B cell (primary cell): ENCODE results near the gene MT1B. TPM values are rescaled to one million over a fixed set of nuclear protein-coding genes. Genes with fewer than 3 reads are reported as not detected.

Experiments used
- ATAC-seq: fragments of 200-7000 bp; cut with Tn5 transposase; one replicate; pipeline ENCODE4 v1.10.0; 2021; ENCODE audit warnings: low read depth, mild to moderate bottlenecking, moderate number of reproducible peaks, moderate library complexity
- CTCF ChIA-PET: fragments of 350-600 bp; sonication (Branson Sonifier 250); formaldehyde crosslinking; loops from one replicate; lab custom pipeline; 2021; ENCODE audit warnings: antibody characterized with exemption, inconsistent platforms; lab: Charles Lee
- POLR2A ChIA-PET: fragments of 350-600 bp; sonication (Branson Sonifier 250); formaldehyde crosslinking; loops from one replicate; lab custom pipeline; 2021; ENCODE audit warnings: antibody characterized with exemption; lab: Charles Lee
- DNase-seq: peaks from one replicate; pipeline ENCODE4 v3.0.0; 2013
- H2AFZ ChIP-seq: 2 replicates; pipeline ENCODE4 v1.6.1; 2012; ENCODE audit warnings: mild to moderate bottlenecking, low read depth, low read length; ENCODE audit not compliant: insufficient read depth, poor library complexity, severe bottlenecking
- H3K27ac ChIP-seq, 2 donors: 1 replicate in 1 of 2; 2 replicates in 1 of 2; pipeline ENCODE4 v1.5.1; 2012 to 2013; ENCODE audit warnings: low read length in 2 of 2, mild to moderate bottlenecking in 2 of 2, moderate library complexity in 1 of 2
- H3K27me3 ChIP-seq, 4 experiments: fragments of 200-600 bp in 1 of 4; sonication (generic) in 1 of 4; replicated peaks in 1 of 4; 1 replicate in 2 of 4; 2 replicates in 2 of 4; pipeline versions ENCODE4 v1.6.1 to v1.7.0; 2013 to 2016; ENCODE audit warnings: low read length in 3 of 4, mild to moderate bottlenecking in 2 of 4, mixed read lengths in 1 of 4, moderate library complexity in 1 of 4; ENCODE audit not compliant: insufficient read depth in 4 of 4, control insufficient read depth in 3 of 4; ENCODE audit errors: control extremely low read depth in 1 of 4
- H3K36me3 ChIP-seq, 2 experiments: replicated peaks in 1 of 2; 1 replicate in 1 of 2; 2 replicates in 1 of 2; pipeline versions ENCODE4 v1.6.1 to v1.7.1; 2013; ENCODE audit warnings: low read length in 1 of 2; ENCODE audit not compliant: insufficient read depth in 2 of 2, control insufficient read depth in 1 of 2; ENCODE audit errors: control extremely low read depth in 1 of 2, extremely low read depth in 1 of 2
- H3K4me1 ChIP-seq, 2 donors: fragments of 200-600 bp in 1 of 2; sonication (generic) in 1 of 2; 1 replicate in 1 of 2; 2 replicates in 1 of 2; pipeline versions ENCODE4 v1.5.1 to v1.6.1; 2013 to 2017; ENCODE audit warnings: low read length in 2 of 2; ENCODE audit not compliant: control insufficient read depth in 2 of 2, insufficient read depth in 2 of 2
- H3K4me2 ChIP-seq: replicated peaks from 2 replicates; pipeline ENCODE3; 2012; ENCODE audit warnings: mild to moderate bottlenecking, low read depth, low read length; ENCODE audit not compliant: poor library complexity, severe bottlenecking
- H3K4me3 ChIP-seq, 5 experiments: fragments of 200-600 bp in 1 of 5; sonication (generic) in 1 of 5; 1 replicate in 3 of 5; 2 replicates in 2 of 5; pipeline versions ENCODE4 v1.5.1 to v1.7.0; 2011 to 2016; ENCODE audit warnings: low read length in 4 of 5, mild to moderate bottlenecking in 4 of 5, low read depth in 2 of 5, control low read depth in 1 of 5, moderate library complexity in 1 of 5; ENCODE audit not compliant: insufficient read depth in 1 of 5; ENCODE audit errors: control extremely low read depth in 1 of 5, extremely low read depth in 1 of 5
- H3K79me2 ChIP-seq: fragments of 200-600 bp; sonication (generic); one replicate; pipeline ENCODE4 v1.6.0; 2016; ENCODE audit warnings: low read length; ENCODE audit not compliant: control insufficient read depth, insufficient read depth
- H3K9ac ChIP-seq: fragments of 200-600 bp; sonication (generic); 2 replicates; pipeline ENCODE4 v1.6.1; 2017; ENCODE audit warnings: mild to moderate bottlenecking, low read length, moderate library complexity
- H3K9me3 ChIP-seq, 3 donors: one replicate each; pipeline versions ENCODE4 v1.6.1 to v1.7.1; 2013; ENCODE audit warnings: low read length in 2 of 3; ENCODE audit not compliant: control insufficient read depth in 2 of 3, insufficient read depth in 1 of 3; ENCODE audit errors: control extremely low read depth in 1 of 3
- H4K20me1 ChIP-seq: 2 replicates; pipeline ENCODE4 v1.6.0; 2012; ENCODE audit warnings: mild to moderate bottlenecking, low read length; ENCODE audit not compliant: insufficient read depth, control insufficient read depth, poor library complexity, severe bottlenecking
- H3K27ac Mint-ChIP-seq: one replicate; pipeline ENCODE4 v1.8.0; 2021; ENCODE audit warnings: mixed read lengths
- H3K27me3 Mint-ChIP-seq: one replicate; pipeline ENCODE4 v1.8.0; 2021; ENCODE audit warnings: mixed read lengths
- H3K4me1 Mint-ChIP-seq: one replicate; pipeline ENCODE4 v1.8.0; 2021; ENCODE audit warnings: mixed read lengths
- H3K4me3 Mint-ChIP-seq: one replicate; pipeline ENCODE4 v1.8.0; 2021; ENCODE audit warnings: mixed read lengths
- H3K9me3 Mint-ChIP-seq: one replicate; pipeline ENCODE4 v1.8.0; 2022; ENCODE audit warnings: mixed read lengths; ENCODE audit not compliant: insufficient read depth
- EZH2 ChIP-seq: IDR thresholded peaks from 2 replicates; pipeline ENCODE4 v1.6.1; 2012; ENCODE audit warnings: borderline replicate concordance, low read depth, mild to moderate bottlenecking, moderate library complexity, low read length; ENCODE audit not compliant: insufficient read depth, poor library complexity, severe bottlenecking
- WGBS: methylation state at CpG from one replicate; pipeline ENCODE4 v1.1.5; 2013; ENCODE audit warnings: missing lambda C conversion rate; ENCODE audit not compliant: insufficient coverage; 5-methylcytosine and 5-hydroxymethylcytosine counted together
- intact Hi-C: fragments of 100-400 bp; cut with micrococcal nuclease; formaldehyde crosslinking; loops from one replicate; pipeline ENCODE4 v1.10.0; 2022
- polyA plus RNA-seq: library from polyadenylated mRNA; depleted of rRNA; stranded (reverse); fragments of >200 nt; gene quantifications from 2 replicates; pipeline ENCODE4 v1.2.3, GENCODE V29; 2012
- total RNA-seq, 2 donors: library from RNA; stranded (reverse); fragments of 120-200 nt in 1 of 2; gene quantifications; 1 replicate in 1 of 2; 2 replicates in 1 of 2; pipeline versions ENCODE4 v1.2.3 to v1.2.4, GENCODE V29; 2013 to 2022
- TF ChIP-seq, protein P1 (sequence below): fragments of 200-600 bp; IDR thresholded peaks from one replicate; pipeline ENCODE4 v1.8.0; 2022; ENCODE audit warnings: antibody characterized with exemption, mild to moderate bottlenecking

Gene MT1B
- total and polyA plus RNA-seq, 2 donors (not counting 1 experiment from before 2014, with no cell fraction given), result not detected

DNA sequence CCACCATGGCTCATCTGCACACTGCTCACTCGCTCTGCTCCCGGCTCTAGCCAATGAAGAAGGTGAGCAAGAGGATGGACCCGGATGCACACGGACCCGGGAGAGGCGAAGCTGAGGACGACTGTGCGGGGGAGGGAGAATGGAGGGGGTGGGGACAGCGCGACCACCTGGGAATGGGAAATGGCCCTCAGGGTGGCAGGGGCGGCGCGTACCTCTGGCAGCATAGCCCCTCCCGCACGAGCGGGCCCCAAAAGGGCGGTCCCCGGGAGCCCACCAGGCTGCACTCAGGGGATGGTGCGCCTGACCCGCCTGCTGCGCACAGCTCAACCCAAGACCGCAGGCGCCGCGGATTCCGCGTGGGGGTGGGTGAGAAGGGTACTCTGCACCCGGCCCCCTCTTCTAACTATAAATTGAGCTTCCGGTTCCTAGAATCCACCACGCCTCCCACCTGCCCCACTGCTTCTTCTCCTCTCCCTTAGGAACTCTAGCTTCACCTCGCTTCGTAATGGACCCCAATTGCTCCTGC lies 24.1 kb downstream of the MT1B start:
- no peak for ATAC-seq
- no peak overlapping the region for H3K9ac ChIP-seq
- peak overlapping the region; percentile 30 for H3K4me3 Mint-ChIP-seq
- ChIA-PET POLR2A (no interaction called here), CTCF (interaction anchor here (1.0 to 1.8 kb wide), 4 partner anchors 25 to 163 kb away, joined by 3 to 14 read pairs (median 3); no protein-coding TSS in a partner anchor)
- H3K4me1 ChIP-seq, result peaks cover 10% of the 10 kb centered on the region in 2 donors
- no peaks in the 10 kb centered on the region for H3K36me3 ChIP-seq
- H3K27ac ChIP-seq, result no peak overlapping the region
- peaks cover 55% of the 10 kb centered on the region for H3K27me3 Mint-ChIP-seq
- H3K9me3 ChIP-seq, result no peaks in the 10 kb centered on the region
- no peaks in the 10 kb centered on the region for H3K9me3 Mint-ChIP-seq
- H3K4me3 ChIP-seq, result peak overlapping the region in 2 of 5 experiments; percentile 5 to 8
- no peak for DNase-seq
- no peak for TF ChIP-seq EZH2
- TF ChIP-seq, protein P1, sequence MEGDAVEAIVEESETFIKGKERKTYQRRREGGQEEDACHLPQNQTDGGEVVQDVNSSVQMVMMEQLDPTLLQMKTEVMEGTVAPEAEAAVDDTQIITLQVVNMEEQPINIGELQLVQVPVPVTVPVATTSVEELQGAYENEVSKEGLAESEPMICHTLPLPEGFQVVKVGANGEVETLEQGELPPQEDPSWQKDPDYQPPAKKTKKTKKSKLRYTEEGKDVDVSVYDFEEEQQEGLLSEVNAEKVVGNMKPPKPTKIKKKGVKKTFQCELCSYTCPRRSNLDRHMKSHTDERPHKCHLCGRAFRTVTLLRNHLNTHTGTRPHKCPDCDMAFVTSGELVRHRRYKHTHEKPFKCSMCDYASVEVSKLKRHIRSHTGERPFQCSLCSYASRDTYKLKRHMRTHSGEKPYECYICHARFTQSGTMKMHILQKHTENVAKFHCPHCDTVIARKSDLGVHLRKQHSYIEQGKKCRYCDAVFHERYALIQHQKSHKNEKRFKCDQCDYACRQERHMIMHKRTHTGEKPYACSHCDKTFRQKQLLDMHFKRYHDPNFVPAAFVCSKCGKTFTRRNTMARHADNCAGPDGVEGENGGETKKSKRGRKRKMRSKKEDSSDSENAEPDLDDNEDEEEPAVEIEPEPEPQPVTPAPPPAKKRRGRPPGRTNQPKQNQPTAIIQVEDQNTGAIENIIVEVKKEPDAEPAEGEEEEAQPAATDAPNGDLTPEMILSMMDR, result no peak
- H3K27me3 ChIP-seq, result peaks cover 0 to 39% (median 18%) of the 10 kb centered on the region in 4 experiments
- no peaks in the 10 kb centered on the region for H3K79me2 ChIP-seq
- H3K4me1 Mint-ChIP-seq, result peaks cover 7% of the 10 kb centered on the region
- H3K4me2 ChIP-seq, result peak overlapping the region; percentile 49
- intact Hi-C loops, result no loop called here
- H4K20me1 ChIP-seq, result no peaks in the 10 kb centered on the region
- no peak overlapping the region for H3K27ac Mint-ChIP-seq
- H2AFZ ChIP-seq, result peak overlapping the region; percentile 42
- WGBS, result 6% methylated on average over 23 of the region's 32 CpGs

DNA sequence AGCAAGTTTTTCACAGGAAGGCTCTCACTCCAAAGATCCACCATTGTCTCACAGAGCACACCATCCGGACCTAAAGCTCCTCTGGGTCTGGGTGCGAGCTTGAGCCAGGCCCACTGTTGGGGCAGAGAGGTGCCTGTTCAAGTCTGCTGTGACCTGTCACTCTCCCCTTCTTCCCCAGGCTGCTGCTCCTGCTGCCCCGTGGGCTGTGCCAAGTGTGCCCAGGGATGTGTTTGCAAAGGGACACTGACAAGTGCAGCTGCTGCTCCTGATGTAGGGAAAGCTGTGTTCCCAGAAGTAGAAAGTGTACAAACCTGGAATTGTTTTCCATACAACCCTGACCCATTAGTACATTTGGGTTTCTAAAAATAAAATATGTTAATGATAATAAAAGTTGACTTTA lies 25.8 kb downstream of the MT1B start:
- peaks cover 17% of the 10 kb centered on the region for H3K4me1 Mint-ChIP-seq
- TF ChIP-seq, protein P1, result no peak
- no peak for TF ChIP-seq EZH2
- H3K4me2 ChIP-seq, result no peak overlapping the region
- DNase-seq (no peak), ATAC-seq (no peak)
- H4K20me1 ChIP-seq, result no peaks in the 10 kb centered on the region
- H3K9me3 ChIP-seq, result no peaks in the 10 kb centered on the region
- peaks cover 0 to 34% (median 14%) of the 10 kb centered on the region in 4 experiments for H3K27me3 ChIP-seq
- H3K9ac ChIP-seq, result no peak overlapping the region
- H3K79me2 ChIP-seq, result no peaks in the 10 kb centered on the region
- WGBS, result 100% methylated on average over 2 of the region's 3 CpGs
- ChIA-PET POLR2A (interaction anchor here (0.6 kb wide), 1 partner anchor 13 kb away, joined by 3 read pairs; no protein-coding TSS in a partner anchor), CTCF (no interaction called here)
- peaks cover 38% of the 10 kb centered on the region for H3K27me3 Mint-ChIP-seq
- no peak overlapping the region for H3K4me3 Mint-ChIP-seq
- peaks cover 17 to 18% of the 10 kb centered on the region in 2 donors for H3K4me1 ChIP-seq
- H3K27ac Mint-ChIP-seq, result no peak overlapping the region
- H3K9me3 Mint-ChIP-seq, result no peaks in the 10 kb centered on the region
- H3K27ac ChIP-seq, result no peak overlapping the region
- intact Hi-C loops, result no loop called here
- no peaks in the 10 kb centered on the region for H3K36me3 ChIP-seq
- H2AFZ ChIP-seq, result no peak overlapping the region
- no peak overlapping the region for H3K4me3 ChIP-seq
